Osteoblast (primary cell): ENCODE measurements around the gene TCF7L1. TPM values are rescaled to one million over a fixed set of nuclear protein-coding genes. Genes with fewer than 3 reads are reported as not detected.

Experiments used
- DNase-seq: peaks from one replicate; pipeline ENCODE4 v3.0.0; 2011; ENCODE audit warnings: low spot score, mixed read lengths; ENCODE audit not compliant: insufficient read length; ENCODE audit errors: missing footprints
- H2AFZ ChIP-seq: 2 replicates; pipeline ENCODE4 v1.6.0; 2011; ENCODE audit warnings: mild to moderate bottlenecking, low read length
- H3K27ac ChIP-seq: 2 replicates; pipeline ENCODE4 v1.5.1; 2011; ENCODE audit warnings: mild to moderate bottlenecking, low read depth, low read length, moderate library complexity
- H3K27me3 ChIP-seq: 2 replicates; pipeline ENCODE4 v1.6.0; 2012; ENCODE audit warnings: mild to moderate bottlenecking, control low read depth, inconsistent platforms, low read length, moderate library complexity; ENCODE audit not compliant: insufficient read depth
- H3K36me3 ChIP-seq: 2 replicates; pipeline ENCODE4 v1.5.1; 2011; ENCODE audit warnings: mild to moderate bottlenecking, low read length, control low read depth, moderate library complexity; ENCODE audit not compliant: insufficient read depth
- H3K4me1 ChIP-seq: 2 replicates; pipeline ENCODE4 v1.5.1; 2011; ENCODE audit warnings: mild to moderate bottlenecking, low read length, control low read depth, moderate library complexity; ENCODE audit not compliant: insufficient read depth
- H3K4me2 ChIP-seq: 2 replicates; pipeline ENCODE4 v1.6.0; 2011; ENCODE audit warnings: mild to moderate bottlenecking, low read length; ENCODE audit not compliant: insufficient read depth
- H3K4me3 ChIP-seq: fragments of 200-600 bp; sonication (generic); 3 replicates; pipeline ENCODE4 v1.5.1; 2012; ENCODE audit warnings: mild to moderate bottlenecking, low read length, inconsistent platforms; ENCODE audit not compliant: insufficient read depth
- H3K79me2 ChIP-seq: 2 replicates; pipeline ENCODE4 v1.6.0; 2012; ENCODE audit warnings: mild to moderate bottlenecking, low read length, control low read depth, inconsistent platforms; ENCODE audit not compliant: insufficient read depth
- H3K9me3 ChIP-seq: 2 replicates; pipeline ENCODE4 v1.5.1; 2011; ENCODE audit warnings: low read depth, low read length, control low read depth
- H4K20me1 ChIP-seq: 2 replicates; pipeline ENCODE4 v1.6.0; 2012; ENCODE audit warnings: mild to moderate bottlenecking, low read length, control low read depth; ENCODE audit not compliant: insufficient read depth
- CTCF ChIP-seq: IDR thresholded peaks from 2 replicates; pipeline ENCODE4 v1.5.1; 2011; ENCODE audit warnings: mild to moderate bottlenecking, low read depth, low read length, moderate library complexity; ENCODE audit errors: extremely low read depth
- total RNA-seq: library from RNA; depleted of rRNA; stranded (reverse); fragments of >200 nt; gene quantifications from 2 replicates; pipeline ENCODE4 v1.2.3, GENCODE V29; 2012

Gene TCF7L1
- total RNA-seq, result 2.5 and 2.7 TPM in 2 replicates

GRCh38 chr2:85132834-85133637, at the start of gene TCF7L1:
TCF7L1 (plus strand) TSS chr2:85133392; CDS start chr2:85133685, 293 bp downstream.
- Histone ChIP-seq H3K9me3 (no peaks in the 10 kb centered on the region), H3K79me2 (peaks cover 37% of the 10 kb centered on the region), H3K4me3 (peak within 1 kb of the TSS; percentile 85), H3K27me3 (no peaks in the 10 kb centered on the region), H4K20me1 (peaks cover 11% of the 10 kb centered on the region), H3K27ac (no peak within 1 kb of the TSS), H3K4me2 (peak within 1 kb of the TSS; percentile 81), H3K36me3 (no peaks in the 10 kb centered on the region), H3K4me1 (peaks cover 15% of the 10 kb centered on the region), H2AFZ (peak within 1 kb of the TSS; percentile 81)
- peak; percentile 99 for DNase-seq
- peak; percentile 66 for TF ChIP-seq CTCF

- H3K27me3 ChIP-seq, result peaks cover 60% of the 10 kb centered on the region
- DNase-seq, result no peak
- H2AFZ ChIP-seq, result no peak overlapping the region
- H3K4me1 ChIP-seq, result no peaks in the 10 kb centered on the region
- no peaks in the 10 kb centered on the region for H4K20me1 ChIP-seq
- H3K9me3 ChIP-seq, result no peaks in the 10 kb centered on the region
- H3K4me3 ChIP-seq, result no peak overlapping the region
- TF ChIP-seq CTCF, result no peak
- H3K4me2 ChIP-seq, result no peak overlapping the region
- no peaks in the 10 kb centered on the region for H3K79me2 ChIP-seq
- no peak overlapping the region for H3K27ac ChIP-seq
- H3K36me3 ChIP-seq, result no peaks in the 10 kb centered on the region
These were observed 47.6 kb upstream of the TCF7L1 start for GRCh38 chr2:85085563-85085962.

- Histone ChIP-seq H3K4me3 (no peak overlapping the region), H3K27ac (no peak overlapping the region), H3K36me3 (no peaks in the 10 kb centered on the region), H4K20me1 (no peaks in the 10 kb centered on the region), H3K4me1 (no peaks in the 10 kb centered on the region), H2AFZ (no peak overlapping the region), H3K27me3 (peaks cover 55% of the 10 kb centered on the region), H3K79me2 (no peaks in the 10 kb centered on the region), H3K4me2 (no peak overlapping the region), H3K9me3 (no peaks in the 10 kb centered on the region)
- no peak for TF ChIP-seq CTCF
- DNase-seq, result no peak
These were observed 45.7 kb upstream of the TCF7L1 start for GRCh38 chr2:85087541-85087940.

- DNase-seq, result no peak
- TF ChIP-seq CTCF, result no peak
- no peak overlapping the region for H3K4me3 ChIP-seq
- H3K36me3 ChIP-seq, result no peaks in the 10 kb centered on the region
- no peak overlapping the region for H2AFZ ChIP-seq
- no peak overlapping the region for H3K27ac ChIP-seq
- no peaks in the 10 kb centered on the region for H3K9me3 ChIP-seq
- no peaks in the 10 kb centered on the region for H4K20me1 ChIP-seq
- no peaks in the 10 kb centered on the region for H3K4me1 ChIP-seq
- H3K4me2 ChIP-seq, result no peak overlapping the region
- H3K27me3 ChIP-seq, result peaks cover 43% of the 10 kb centered on the region
- no peaks in the 10 kb centered on the region for H3K79me2 ChIP-seq
These were observed 44.3 kb upstream of the TCF7L1 start for GRCh38 chr2:85088921-85089320.
